ENCODE measurements around the gene ZMIZ1.

DNA sequence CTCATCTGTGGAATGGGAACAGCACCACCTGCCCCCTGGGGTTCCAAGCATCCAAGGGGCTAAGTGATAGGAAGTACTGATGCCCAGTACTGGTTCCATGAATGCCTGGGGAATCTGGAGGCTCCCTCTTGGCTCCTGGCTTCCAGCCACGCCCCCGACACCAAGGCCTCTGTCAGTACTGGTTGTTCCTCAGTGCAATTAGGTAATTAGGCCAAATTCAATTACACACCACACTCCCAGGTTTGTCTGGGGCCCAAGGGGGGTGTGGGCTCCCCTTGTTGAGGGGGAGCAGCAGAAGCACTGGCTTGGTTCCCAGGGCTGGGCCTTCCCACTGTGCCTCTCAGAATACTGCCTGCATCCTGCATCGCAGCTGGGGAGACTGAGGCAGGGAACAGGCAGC is 164.1 kb downstream of the ZMIZ1 start:
- TF ChIP-seq, protein P1, sequence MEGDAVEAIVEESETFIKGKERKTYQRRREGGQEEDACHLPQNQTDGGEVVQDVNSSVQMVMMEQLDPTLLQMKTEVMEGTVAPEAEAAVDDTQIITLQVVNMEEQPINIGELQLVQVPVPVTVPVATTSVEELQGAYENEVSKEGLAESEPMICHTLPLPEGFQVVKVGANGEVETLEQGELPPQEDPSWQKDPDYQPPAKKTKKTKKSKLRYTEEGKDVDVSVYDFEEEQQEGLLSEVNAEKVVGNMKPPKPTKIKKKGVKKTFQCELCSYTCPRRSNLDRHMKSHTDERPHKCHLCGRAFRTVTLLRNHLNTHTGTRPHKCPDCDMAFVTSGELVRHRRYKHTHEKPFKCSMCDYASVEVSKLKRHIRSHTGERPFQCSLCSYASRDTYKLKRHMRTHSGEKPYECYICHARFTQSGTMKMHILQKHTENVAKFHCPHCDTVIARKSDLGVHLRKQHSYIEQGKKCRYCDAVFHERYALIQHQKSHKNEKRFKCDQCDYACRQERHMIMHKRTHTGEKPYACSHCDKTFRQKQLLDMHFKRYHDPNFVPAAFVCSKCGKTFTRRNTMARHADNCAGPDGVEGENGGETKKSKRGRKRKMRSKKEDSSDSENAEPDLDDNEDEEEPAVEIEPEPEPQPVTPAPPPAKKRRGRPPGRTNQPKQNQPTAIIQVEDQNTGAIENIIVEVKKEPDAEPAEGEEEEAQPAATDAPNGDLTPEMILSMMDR (conservative IDR thresholded peaks at IDR 0.05): no peak
- TF ChIP-seq ZFX (IDR thresholded peaks at IDR 0.05): no peak
